Measurements from ENCODE around the gene VPS26C.

VPS26C gene

GRCh38 chr21:37202221-37203110 lies 64.7 kb downstream of the VPS26C start:
- no peak for DNase-seq (ENCODE audit: low read depth)

GRCh38 chr21:37200641-37201480 lies 66.3 kb downstream of the VPS26C start:
- no peak for DNase-seq (ENCODE audit: low read depth)

- no peak for DNase-seq (ENCODE audit: low read depth)
These were observed 67.8 kb downstream of the VPS26C start for GRCh38 chr21:37199057-37199924.

- no peak for DNase-seq (ENCODE audit: low read depth)
These were observed 69.4 kb downstream of the VPS26C start for GRCh38 chr21:37197746-37198145.

GRCh38 chr21:37196847-37197246 lies 70.3 kb downstream of the VPS26C start:
- no peak for DNase-seq (ENCODE audit: low read depth)

- no peak for DNase-seq (ENCODE audit: low read depth)
These were observed 71.5 kb downstream of the VPS26C start for GRCh38 chr21:37195610-37196009.

- DNase-seq (ENCODE audit: low read depth) = no peak
These were observed 72.1 kb downstream of the VPS26C start for GRCh38 chr21:37195059-37195458.

GRCh38 chr21:37193676-37194075 lies 73.5 kb downstream of the VPS26C start:
- no peak for DNase-seq (ENCODE audit: low read depth)

- DNase-seq (ENCODE audit: low read depth) = no peak
These were observed 74.1 kb downstream of the VPS26C start for GRCh38 chr21:37193006-37193405.

GRCh38 chr21:37192019-37192418 lies 75.1 kb downstream of the VPS26C start:
- no peak for DNase-seq (ENCODE audit: low read depth)

- DNase-seq (ENCODE audit: low read depth) = no peak
These were observed 78.3 kb downstream of the VPS26C start for GRCh38 chr21:37188825-37189224.

GRCh38 chr21:37186983-37187382 lies 80.2 kb downstream of the VPS26C start:
- DNase-seq (ENCODE audit: low read depth) = no peak

- no peak for DNase-seq (ENCODE audit: low read depth)
These were observed 82.1 kb downstream of the VPS26C start for GRCh38 chr21:37184784-37185593.

GRCh38 chr21:37183749-37184148 lies 83.4 kb downstream of the VPS26C start:
- DNase-seq (ENCODE audit: low read depth) = no peak

GRCh38 chr21:37182222-37182621 lies 84.9 kb downstream of the VPS26C start:
- DNase-seq (ENCODE audit: low read depth) = no peak

- DNase-seq (ENCODE audit: low read depth) = no peak
These were observed 86.1 kb downstream of the VPS26C start for GRCh38 chr21:37181059-37181458.

GRCh38 chr21:37176716-37177115 lies 90.4 kb downstream of the VPS26C start:
- DNase-seq (ENCODE audit: low read depth) = no peak

All from GM04503 (cell line).